ENCODE data around the gene AMACR. TPM values are rescaled to one million over a fixed set of nuclear protein-coding genes. Genes with fewer than 3 reads are reported as not detected.

Gene AMACR
- total RNA-seq, 2 experiments from 2014 or later = 4.5 to 5.0 TPM

DNA sequence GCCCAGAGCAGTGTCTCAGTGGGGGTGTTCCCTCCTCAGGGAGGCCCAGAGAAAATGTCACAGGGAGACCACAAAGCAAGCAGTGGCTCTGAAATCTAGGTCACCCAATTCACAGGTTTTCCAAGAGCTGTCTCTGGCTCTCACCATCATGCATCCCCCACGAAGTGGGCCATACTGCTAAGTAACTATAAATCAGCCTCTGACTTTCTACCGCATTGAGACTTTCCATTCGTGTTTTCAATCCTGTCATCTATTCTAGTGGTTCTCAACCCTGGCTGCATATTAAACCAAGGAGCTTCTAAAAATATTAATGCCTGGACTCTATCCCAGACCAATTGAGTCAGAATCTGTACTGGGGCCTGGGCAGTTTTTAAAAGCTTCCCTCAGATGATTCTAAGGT, 37.2 kb upstream of the AMACR start:
- no peaks in the 10 kb centered on the region for H3K9me2 ChIP-seq (ENCODE audit: insufficient read depth, low read length)
- H3K79me2 ChIP-seq (ENCODE audit: insufficient read depth, low read depth, low read length) = no peaks in the 10 kb centered on the region
- DNase-seq (ENCODE audit: low spot score) = no peak
- no peaks in the 10 kb centered on the region for H4K20me1 ChIP-seq (ENCODE audit: insufficient read depth, low read length)
- H3K27ac ChIP-seq (ENCODE audit: low read depth, low read length, poor library complexity, severe bottlenecking) = no peak overlapping the region
- H3K9me3 ChIP-seq (ENCODE audit: low read length) = no peaks in the 10 kb centered on the region
- CTCF ChIA-PET (ENCODE audit: unreplicated experiment) = no interaction called here
- POLR2A ChIA-PET = no interaction called here
- intact Hi-C loops (cut with micrococcal nuclease; ENCODE audit: unreplicated experiment) = no loop called here
- TF ChIP-seq, protein P1, sequence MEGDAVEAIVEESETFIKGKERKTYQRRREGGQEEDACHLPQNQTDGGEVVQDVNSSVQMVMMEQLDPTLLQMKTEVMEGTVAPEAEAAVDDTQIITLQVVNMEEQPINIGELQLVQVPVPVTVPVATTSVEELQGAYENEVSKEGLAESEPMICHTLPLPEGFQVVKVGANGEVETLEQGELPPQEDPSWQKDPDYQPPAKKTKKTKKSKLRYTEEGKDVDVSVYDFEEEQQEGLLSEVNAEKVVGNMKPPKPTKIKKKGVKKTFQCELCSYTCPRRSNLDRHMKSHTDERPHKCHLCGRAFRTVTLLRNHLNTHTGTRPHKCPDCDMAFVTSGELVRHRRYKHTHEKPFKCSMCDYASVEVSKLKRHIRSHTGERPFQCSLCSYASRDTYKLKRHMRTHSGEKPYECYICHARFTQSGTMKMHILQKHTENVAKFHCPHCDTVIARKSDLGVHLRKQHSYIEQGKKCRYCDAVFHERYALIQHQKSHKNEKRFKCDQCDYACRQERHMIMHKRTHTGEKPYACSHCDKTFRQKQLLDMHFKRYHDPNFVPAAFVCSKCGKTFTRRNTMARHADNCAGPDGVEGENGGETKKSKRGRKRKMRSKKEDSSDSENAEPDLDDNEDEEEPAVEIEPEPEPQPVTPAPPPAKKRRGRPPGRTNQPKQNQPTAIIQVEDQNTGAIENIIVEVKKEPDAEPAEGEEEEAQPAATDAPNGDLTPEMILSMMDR (conservative IDR thresholded peaks at IDR 0.05; ENCODE audit: low read length) = no peak
- no peak for TF ChIP-seq EZH2phosphoT487 (IDR thresholded peaks at IDR 0.05; ENCODE audit: borderline replicate concordance, low read depth, low read length)
- H2AFZ ChIP-seq (ENCODE audit: low read length) = no peak overlapping the region
- no peaks in the 10 kb centered on the region for H3K4me1 ChIP-seq (ENCODE audit: insufficient read depth, low read length, poor library complexity, severe bottlenecking)
- no peak overlapping the region for H3K4me2 ChIP-seq (ENCODE audit: low read length)
- H3K4me3 ChIP-seq (ENCODE audit: low read depth, low read length, poor library complexity, severe bottlenecking) = no peak overlapping the region
- H3K36me3 ChIP-seq (ENCODE audit: insufficient read depth, low read length) = no peaks in the 10 kb centered on the region
- no TSS peak for BruUV-seq (replicated peaks)

DNA sequence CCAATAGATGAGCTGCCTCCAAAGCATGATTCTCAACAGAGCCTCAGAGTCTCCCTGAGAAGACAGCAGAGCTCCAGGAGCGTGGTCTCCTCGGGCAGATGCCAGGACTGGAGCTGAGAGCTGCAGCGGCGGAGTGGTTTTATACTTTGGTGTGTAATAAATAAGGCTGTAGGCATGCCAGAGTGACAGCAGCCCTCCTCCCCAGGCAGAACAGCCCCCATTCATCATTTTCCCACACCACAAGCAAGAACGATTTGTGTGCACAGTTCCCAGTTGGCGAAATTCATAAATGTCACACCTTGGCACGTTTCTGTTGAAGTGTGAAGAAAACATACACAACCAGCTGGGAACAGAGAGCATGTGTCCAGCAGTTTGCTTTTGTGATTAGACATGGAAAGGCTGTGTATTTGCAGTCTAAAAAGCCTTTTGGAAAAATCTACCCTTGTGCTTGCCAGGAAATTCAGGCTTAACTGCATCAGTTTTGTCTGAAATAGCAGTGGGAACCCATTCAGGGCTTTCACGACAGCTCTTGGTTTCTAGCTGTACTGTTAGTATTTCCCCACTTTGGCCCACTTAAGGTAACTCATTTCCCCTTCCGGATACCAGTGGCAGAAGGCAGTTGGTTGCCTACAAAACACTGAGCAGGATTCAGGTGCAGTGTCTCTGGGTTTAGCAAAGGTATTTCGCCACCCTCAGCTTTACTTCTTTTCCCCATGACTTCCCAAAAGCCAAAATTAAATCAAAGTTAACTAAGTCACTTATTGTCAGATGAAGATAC, 35.4 kb upstream of the AMACR start, which contains the start of gene C1QTNF3:
Gene C1QTNF3 (minus strand): TSS at position 115 of the 778 bp plus-strand sequence. CDS start 88 bp downstream, at position 27.
- BruUV-seq (replicated peaks) = no TSS peak

More for the DNA sequence above, 35.4 kb upstream of the AMACR start, which contains the start of gene C1QTNF3:
- Histone ChIP-seq H3K79me2 (ENCODE audit: insufficient read depth, low read depth, low read length) (no peaks in the 10 kb centered on the region), H3K27ac (ENCODE audit: low read depth, low read length, poor library complexity, severe bottlenecking) (no peak within 1 kb of the TSS), H3K36me3 (ENCODE audit: insufficient read depth, low read length) (no peaks in the 10 kb centered on the region), H2AFZ (ENCODE audit: low read length) (no peak within 1 kb of the TSS), H4K20me1 (ENCODE audit: insufficient read depth, low read length) (no peaks in the 10 kb centered on the region), H3K4me3 (ENCODE audit: low read depth, low read length, poor library complexity, severe bottlenecking) (no peak within 1 kb of the TSS), H3K9me3 (ENCODE audit: low read length) (no peaks in the 10 kb centered on the region), H3K4me2 (ENCODE audit: low read length) (no peak within 1 kb of the TSS), H3K9me2 (ENCODE audit: insufficient read depth, low read length) (no peaks in the 10 kb centered on the region), H3K4me1 (ENCODE audit: insufficient read depth, low read length, poor library complexity, severe bottlenecking) (no peaks in the 10 kb centered on the region)
- no peak for DNase-seq (ENCODE audit: low spot score)
- TF ChIP-seq EZH2phosphoT487 (IDR thresholded peaks at IDR 0.05; ENCODE audit: borderline replicate concordance, low read depth, low read length) = no peak
- TF ChIP-seq, protein P1 (conservative IDR thresholded peaks at IDR 0.05; ENCODE audit: low read length) = no peak
- ChIA-PET POLR2A (interaction anchor here (1.4 kb wide), 1 partner anchor 9 kb away, joined by 3 read pairs; no protein-coding TSS in a partner anchor), CTCF (ENCODE audit: unreplicated experiment) (no interaction called here)
- intact Hi-C loops (cut with micrococcal nuclease; ENCODE audit: unreplicated experiment) = no loop called here

Measured in OCI-LY7 (cell line).